NCI-H524 (cell line): ENCODE measurements around the gene CPXM2.

Source experiments
- DNase-seq, 2 experiments: peaks; one replicate each; lab custom pipeline; 2025; lab: John Stamatoyannopoulos, UW

Gene CPXM2

GRCh38 chr10:123891144-123892071, at the start of gene CPXM2:
Gene CPXM2 (minus strand): TSS chr10:123891807. CDS start chr10:123891659, 148 bp downstream.
- no peak for DNase-seq

- no peak for DNase-seq
Measured at GRCh38 chr10:123939591-123939990, 48.0 kb upstream of the CPXM2 start.

- DNase-seq = no peak
Measured at GRCh38 chr10:123938890-123939289, 47.3 kb upstream of the CPXM2 start.

- DNase-seq = no peak
Measured at GRCh38 chr10:123936426-123936825, 44.8 kb upstream of the CPXM2 start.

GRCh38 chr10:123935680-123936079, 44.1 kb upstream of the CPXM2 start:
- DNase-seq = no peak

GRCh38 chr10:123934846-123935245, 43.2 kb upstream of the CPXM2 start:
- no peak for DNase-seq

- no peak for DNase-seq
Measured at GRCh38 chr10:123930340-123931001, 38.9 kb upstream of the CPXM2 start.

GRCh38 chr10:123929791-123930190, 38.2 kb upstream of the CPXM2 start:
- DNase-seq = no peak

GRCh38 chr10:123928427-123928826, 36.8 kb upstream of the CPXM2 start:
- no peak for DNase-seq

GRCh38 chr10:123926401-123927264, 35.0 kb upstream of the CPXM2 start:
- DNase-seq = no peak

- no peak for DNase-seq
Measured at GRCh38 chr10:123922126-123922525, 30.5 kb upstream of the CPXM2 start.

GRCh38 chr10:123916775-123917174, 25.2 kb upstream of the CPXM2 start:
- DNase-seq = no peak

- DNase-seq = no peak
Measured at GRCh38 chr10:123913688-123914268, 22.2 kb upstream of the CPXM2 start.

GRCh38 chr10:123912871-123913270, 21.3 kb upstream of the CPXM2 start:
- DNase-seq = no peak

GRCh38 chr10:123912466-123912865, 20.9 kb upstream of the CPXM2 start:
- DNase-seq = peak in 1 of 2 experiments; percentile 13

- peak; percentile 20 to 69 for DNase-seq
Measured at GRCh38 chr10:123911866-123912265, 20.3 kb upstream of the CPXM2 start.

- no peak for DNase-seq
Measured at GRCh38 chr10:123909866-123910265, 18.3 kb upstream of the CPXM2 start.

GRCh38 chr10:123909426-123909825, 17.8 kb upstream of the CPXM2 start:
- no peak for DNase-seq

- DNase-seq = no peak
Measured at GRCh38 chr10:123908379-123908778, 16.8 kb upstream of the CPXM2 start.

- no peak for DNase-seq
Measured at GRCh38 chr10:123906884-123907652, 15.5 kb upstream of the CPXM2 start.

- no peak for DNase-seq
Measured at GRCh38 chr10:123906296-123906695, 14.7 kb upstream of the CPXM2 start.
